ENCODE data around the gene GSTM1. TPM values are rescaled to one million over a fixed set of nuclear protein-coding genes. Genes with fewer than 3 reads are reported as not detected.

The GSTM1 gene
- total and polyA plus RNA-seq, 2 donors (not counting 1 experiment from before 2014, with no cell fraction given) = 30.5 to 40.0 TPM

GRCh38 chr1:109667452-109668122, 20.0 kb upstream of the GSTM1 start, which contains the start of gene GSTM2:
TSS of gene GSTM2 (plus strand) at chr1:109668057. CDS start at chr1:109668116, 59 bp downstream.
- H3K27me3 Mint-ChIP-seq = no peaks in the 10 kb centered on the region
- peaks cover 19% of the 10 kb centered on the region for H3K4me1 Mint-ChIP-seq
- H4K20me1 ChIP-seq (ENCODE audit: control insufficient read depth, insufficient read depth, low read length, poor library complexity, severe bottlenecking) = no peaks in the 10 kb centered on the region
- intact Hi-C loops (cut with micrococcal nuclease) = no loop called here
- DNase-seq (peak; percentile 71), ATAC-seq (ENCODE audit: low read depth) (peak; percentile 98)
- WGBS (ENCODE audit: insufficient coverage) = 0% methylated on average over 9 of the region's 22 CpGs
- H3K4me3 Mint-ChIP-seq = peak within 1 kb of the TSS; percentile 87
- CTCF ChIA-PET = interaction anchor here (1.1 kb wide), 1 partner anchor 28 kb away, joined by 4 read pairs; no protein-coding TSS in a partner anchor
- no peaks in the 10 kb centered on the region for H3K27me3 ChIP-seq (replicated peaks in 1 of 4; ENCODE audit: control extremely low read depth in 1 of 4, control insufficient read depth in 3 of 4, insufficient read depth in 4 of 4, low read length in 3 of 4)
- TF ChIP-seq, protein P1, sequence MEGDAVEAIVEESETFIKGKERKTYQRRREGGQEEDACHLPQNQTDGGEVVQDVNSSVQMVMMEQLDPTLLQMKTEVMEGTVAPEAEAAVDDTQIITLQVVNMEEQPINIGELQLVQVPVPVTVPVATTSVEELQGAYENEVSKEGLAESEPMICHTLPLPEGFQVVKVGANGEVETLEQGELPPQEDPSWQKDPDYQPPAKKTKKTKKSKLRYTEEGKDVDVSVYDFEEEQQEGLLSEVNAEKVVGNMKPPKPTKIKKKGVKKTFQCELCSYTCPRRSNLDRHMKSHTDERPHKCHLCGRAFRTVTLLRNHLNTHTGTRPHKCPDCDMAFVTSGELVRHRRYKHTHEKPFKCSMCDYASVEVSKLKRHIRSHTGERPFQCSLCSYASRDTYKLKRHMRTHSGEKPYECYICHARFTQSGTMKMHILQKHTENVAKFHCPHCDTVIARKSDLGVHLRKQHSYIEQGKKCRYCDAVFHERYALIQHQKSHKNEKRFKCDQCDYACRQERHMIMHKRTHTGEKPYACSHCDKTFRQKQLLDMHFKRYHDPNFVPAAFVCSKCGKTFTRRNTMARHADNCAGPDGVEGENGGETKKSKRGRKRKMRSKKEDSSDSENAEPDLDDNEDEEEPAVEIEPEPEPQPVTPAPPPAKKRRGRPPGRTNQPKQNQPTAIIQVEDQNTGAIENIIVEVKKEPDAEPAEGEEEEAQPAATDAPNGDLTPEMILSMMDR (IDR thresholded peaks at IDR 0.05) = no peak
- TF ChIP-seq EZH2 (IDR thresholded peaks at IDR 0.05; ENCODE audit: borderline replicate concordance, insufficient read depth, low read depth, low read length, poor library complexity, severe bottlenecking) = no peak
- H2AFZ ChIP-seq (ENCODE audit: insufficient read depth, low read depth, low read length, poor library complexity, severe bottlenecking) = peak within 1 kb of the TSS; percentile 58
- H3K79me2 ChIP-seq (ENCODE audit: control insufficient read depth, insufficient read depth, low read length) = no peaks in the 10 kb centered on the region
- peak within 1 kb of the TSS; percentile 44 for H3K9ac ChIP-seq (ENCODE audit: low read length)
- H3K36me3 ChIP-seq (replicated peaks in 1 of 2; ENCODE audit: control extremely low read depth in 1 of 2, control insufficient read depth in 1 of 2, extremely low read depth in 1 of 2, insufficient read depth in 2 of 2, low read length in 1 of 2) = no peaks in the 10 kb centered on the region
- POLR2A ChIA-PET = no interaction called here
- no peaks in the 10 kb centered on the region for H3K9me3 ChIP-seq (ENCODE audit: control extremely low read depth in 1 of 3, control insufficient read depth in 2 of 3, insufficient read depth in 1 of 3, low read length in 2 of 3)
- no peak within 1 kb of the TSS for H3K27ac ChIP-seq (ENCODE audit: low read length in 2 of 2)
- H3K9me3 Mint-ChIP-seq (ENCODE audit: insufficient read depth) = no peaks in the 10 kb centered on the region
- H3K4me3 ChIP-seq (ENCODE audit: control extremely low read depth in 1 of 5, extremely low read depth in 1 of 5, insufficient read depth in 1 of 5, low read depth in 2 of 5, low read length in 4 of 5) = peak within 1 kb of the TSS; percentile 5 to 43 (median 30)
- H3K27ac Mint-ChIP-seq = peak within 1 kb of the TSS; percentile 63
- peaks cover 4 to 14% of the 10 kb centered on the region in 2 donors for H3K4me1 ChIP-seq (ENCODE audit: control insufficient read depth in 2 of 2, insufficient read depth in 2 of 2, low read length in 2 of 2)
- peak within 1 kb of the TSS; percentile 72 for H3K4me2 ChIP-seq (replicated peaks; ENCODE audit: low read depth, low read length, poor library complexity, severe bottlenecking)
